CD1c-positive myeloid dendritic cell (primary cell): ENCODE measurements around the gene LCE3B.
"Not testable (repeated sequence)": the region's sequence is repeated elsewhere in the genome, so short reads cannot be mapped to it uniquely, and the experiment has no call there.

Source experiments
- DNase-seq: peaks from one replicate; pipeline ENCODE4 v3.0.0-alpha.2; 2016; ENCODE audit errors: extremely low spot score

LCE3B gene

GRCh38 chr1:152613511-152613910, at the start of gene LCE3B:
Gene LCE3B (plus strand): TSS chr1:152613811. CDS start chr1:152613811, 0 bp downstream.
- DNase-seq, result no peak

GRCh38 chr1:152565115-152565514, 48.5 kb upstream of the LCE3B start:
- DNase-seq, result no peak

- DNase-seq, result no peak
Observed at GRCh38 chr1:152565535-152566215, 47.9 kb upstream of the LCE3B start.

GRCh38 chr1:152566681-152567080, 46.9 kb upstream of the LCE3B start, which contains the start of gene LCE3E:
Gene LCE3E (minus strand): TSS chr1:152566780. CDS start chr1:152566208, 572 bp downstream.
- no peak for DNase-seq

- no peak for DNase-seq
Observed at GRCh38 chr1:152577168-152577567, 36.4 kb upstream of the LCE3B start.

- not testable (repeated sequence) for DNase-seq
Observed at GRCh38 chr1:152579526-152579925, 34.1 kb upstream of the LCE3B start.

GRCh38 chr1:152580433-152580832, 33.2 kb upstream of the LCE3B start, which contains the start of gene LCE3D:
Gene LCE3D (minus strand): TSS chr1:152580516. CDS start chr1:152579936, 580 bp downstream.
- DNase-seq, result no peak

- no peak for DNase-seq
Observed at GRCh38 chr1:152582647-152583046, 31.0 kb upstream of the LCE3B start.

GRCh38 chr1:152585586-152585985, 28.0 kb upstream of the LCE3B start:
- no peak for DNase-seq

GRCh38 chr1:152596986-152597385, 16.6 kb upstream of the LCE3B start:
- no peak for DNase-seq

- no peak for DNase-seq
Observed at GRCh38 chr1:152599934-152600333, 13.7 kb upstream of the LCE3B start, which contains the start of gene LCE3C. Gene LCE3C (plus strand): TSS chr1:152600234. CDS start chr1:152600732, 498 bp downstream.

GRCh38 chr1:152621993-152622392, 8.4 kb downstream of the LCE3B start:
- no peak for DNase-seq

GRCh38 chr1:152622803-152623202, 9.2 kb downstream of the LCE3B start, which contains the start of gene LCE3A:
Gene LCE3A (minus strand): TSS chr1:152623103. CDS start chr1:152623103, 0 bp downstream.
- DNase-seq, result peak; percentile 1

- DNase-seq, result peak; percentile 1
Observed at GRCh38 chr1:152623203-152623844, 9.7 kb downstream of the LCE3B start.

GRCh38 chr1:152626744-152627143, 13.1 kb downstream of the LCE3B start:
- DNase-seq, result no peak

- DNase-seq, result peak; percentile 0
Observed at GRCh38 chr1:152630596-152630995, 17.0 kb downstream of the LCE3B start.

GRCh38 chr1:152640351-152640750, 26.7 kb downstream of the LCE3B start:
- DNase-seq, result no peak

- no peak for DNase-seq
Observed at GRCh38 chr1:152643945-152644344, 30.3 kb downstream of the LCE3B start.

- DNase-seq, result no peak
Observed at GRCh38 chr1:152645146-152645545, 31.5 kb downstream of the LCE3B start.

- DNase-seq, result no peak
Observed at GRCh38 chr1:152646656-152647055, 33.0 kb downstream of the LCE3B start.

- DNase-seq, result peak; percentile 59
Observed at GRCh38 chr1:152654110-152654509, 40.5 kb downstream of the LCE3B start.

GRCh38 chr1:152656459-152656858, 42.8 kb downstream of the LCE3B start:
- no peak for DNase-seq

- no peak for DNase-seq
Observed at GRCh38 chr1:152657677-152658076, 44.1 kb downstream of the LCE3B start.
